ENCODE measurements around the gene TMED5.

DNA sequence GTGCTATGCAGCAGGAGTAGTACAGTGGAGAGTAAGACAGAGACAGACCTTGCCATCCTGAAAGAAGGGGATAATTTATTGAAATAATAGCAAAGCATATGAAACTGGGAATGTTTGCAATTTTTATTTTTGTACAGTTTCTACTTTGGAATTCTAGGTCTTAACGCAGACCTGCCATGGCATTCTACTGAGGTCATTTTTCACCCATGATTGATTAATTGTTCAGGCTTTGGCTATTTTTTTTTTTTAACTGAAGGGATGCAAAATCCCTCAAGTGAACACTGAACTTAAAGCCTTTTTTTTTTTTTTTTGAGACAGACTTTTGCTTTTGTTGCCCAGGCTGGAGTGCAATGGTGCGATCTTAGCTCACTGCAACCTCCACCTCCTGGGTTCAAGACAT, 74.0 kb downstream of the TMED5 start:
- TF ChIP-seq MXI1 (IDR thresholded peaks at IDR 0.05; ENCODE audit: borderline replicate concordance, low read depth, low read length) (no peak), POLR2A (IDR thresholded peaks at IDR 0.05; ENCODE audit: low read depth, low read length) (no peak), CTCF (conservative IDR thresholded peaks at IDR 0.05; ENCODE audit: low read depth, low read length) (no peak), RFX5 (IDR thresholded peaks at IDR 0.05; ENCODE audit: low read depth, low read length) (no peak), RAD21 (IDR thresholded peaks at IDR 0.05; ENCODE audit: low read length) (no peak), RCOR1 (IDR thresholded peaks at IDR 0.05; ENCODE audit: insufficient replicate concordance, low read length) (no peak), USF2 (IDR thresholded peaks at IDR 0.05; ENCODE audit: low read depth, low read length) (no peak), MAZ (IDR thresholded peaks at IDR 0.05; ENCODE audit: borderline replicate concordance, low read depth, low read length) (no peak), SMC3 (IDR thresholded peaks at IDR 0.05; ENCODE audit: low read depth, low read length) (no peak), FOS (IDR thresholded peaks at IDR 0.05; ENCODE audit: low read depth, low read length) (no peak)

Measured in IMR-90 (cell line).